ENCODE measurements around the gene KCNB1.

Gene KCNB1

GRCh38 chr20:49478266-49478665 lies 4.2 kb downstream of the KCNB1 start:
- intact Hi-C loops (cut with DNase I) = no loop called here
- DNase-seq = no peak

- DNase-seq = no peak
- intact Hi-C loops (cut with DNase I) = no loop called here
These were observed 5.3 kb downstream of the KCNB1 start for GRCh38 chr20:49477200-49477599.

- intact Hi-C loops (cut with DNase I) = no loop called here
These were observed 6.5 kb downstream of the KCNB1 start for GRCh38 chr20:49476016-49476355.

GRCh38 chr20:49475292-49476015 lies 7.0 kb downstream of the KCNB1 start:
- no peak for DNase-seq
- intact Hi-C loops (cut with DNase I) = no loop called here

More at GRCh38 chr20:49476016-49476355, 6.5 kb downstream of the KCNB1 start:
- no peak for DNase-seq

- no peak for DNase-seq
- intact Hi-C loops (cut with DNase I) = no loop called here
These were observed 11.1 kb downstream of the KCNB1 start for GRCh38 chr20:49471397-49471796.

GRCh38 chr20:49470922-49471321 lies 11.5 kb downstream of the KCNB1 start:
- intact Hi-C loops (cut with DNase I) = no loop called here
- no peak for DNase-seq

- intact Hi-C loops (cut with DNase I) = no loop called here
- DNase-seq = no peak
These were observed 13.4 kb downstream of the KCNB1 start for GRCh38 chr20:49469060-49469459.

GRCh38 chr20:49468412-49468811 lies 14.1 kb downstream of the KCNB1 start:
- peak in 36 of 42 donors; percentile 19 to 83 (median 54) for DNase-seq
- intact Hi-C loops (cut with DNase I) = no loop called here

- intact Hi-C loops (cut with DNase I) = no loop called here
- no peak for DNase-seq
These were observed 16.2 kb downstream of the KCNB1 start for GRCh38 chr20:49466114-49466912.

GRCh38 chr20:49464556-49464955 lies 17.9 kb downstream of the KCNB1 start:
- intact Hi-C loops (cut with DNase I) = no loop called here
- no peak for DNase-seq

- no peak for DNase-seq
- intact Hi-C loops (cut with DNase I) = no loop called here
These were observed 19.8 kb downstream of the KCNB1 start for GRCh38 chr20:49462626-49463025.

- intact Hi-C loops (cut with DNase I) = no loop called here
These were observed 20.4 kb downstream of the KCNB1 start for GRCh38 chr20:49461894-49462620.

GRCh38 chr20:49460916-49461315 lies 21.6 kb downstream of the KCNB1 start:
- intact Hi-C loops (cut with DNase I) = no loop called here
- DNase-seq = no peak

More at GRCh38 chr20:49461894-49462620, 20.4 kb downstream of the KCNB1 start:
- DNase-seq = no peak

- DNase-seq = no peak
- intact Hi-C loops (cut with DNase I) = no loop called here
These were observed 22.3 kb downstream of the KCNB1 start for GRCh38 chr20:49460131-49460530.

GRCh38 chr20:49459684-49460083 lies 22.8 kb downstream of the KCNB1 start:
- intact Hi-C loops (cut with DNase I) = no loop called here
- DNase-seq = no peak

- intact Hi-C loops (cut with DNase I) = no loop called here
- DNase-seq = no peak
These were observed 25.0 kb downstream of the KCNB1 start for GRCh38 chr20:49457444-49457843.

- intact Hi-C loops (cut with DNase I) = no loop called here
- DNase-seq = no peak
These were observed 25.8 kb downstream of the KCNB1 start for GRCh38 chr20:49456646-49457045.

- intact Hi-C loops (cut with DNase I) = no loop called here
- DNase-seq = no peak
These were observed 26.8 kb downstream of the KCNB1 start for GRCh38 chr20:49455691-49456090.

- intact Hi-C loops (cut with DNase I) = no loop called here
- DNase-seq = peak in 28 of 42 donors; percentile 26 to 80 (median 52)
These were observed 30.4 kb downstream of the KCNB1 start for GRCh38 chr20:49452011-49452482.

GRCh38 chr20:49450281-49450721 lies 32.2 kb downstream of the KCNB1 start:
- peak in 25 of 42 donors; percentile 5 to 63 (median 34) for DNase-seq
- intact Hi-C loops (cut with DNase I) = no loop called here

All from head of caudate nucleus (tissue), 42 donors.